ENCODE data around the gene PTF1A.

Gene PTF1A

GRCh38 chr10:23189024-23189423, 3.1 kb upstream of the PTF1A start:
- DNase-seq, result no peak

GRCh38 chr10:23190872-23191763, 994 bp upstream of the PTF1A start:
- DNase-seq, result no peak

- DNase-seq, result no peak
Measured at GRCh38 chr10:23192712-23193434, 761 bp downstream of the PTF1A start.

GRCh38 chr10:23193435-23194074, 1.4 kb downstream of the PTF1A start:
- no peak for DNase-seq

DNA sequence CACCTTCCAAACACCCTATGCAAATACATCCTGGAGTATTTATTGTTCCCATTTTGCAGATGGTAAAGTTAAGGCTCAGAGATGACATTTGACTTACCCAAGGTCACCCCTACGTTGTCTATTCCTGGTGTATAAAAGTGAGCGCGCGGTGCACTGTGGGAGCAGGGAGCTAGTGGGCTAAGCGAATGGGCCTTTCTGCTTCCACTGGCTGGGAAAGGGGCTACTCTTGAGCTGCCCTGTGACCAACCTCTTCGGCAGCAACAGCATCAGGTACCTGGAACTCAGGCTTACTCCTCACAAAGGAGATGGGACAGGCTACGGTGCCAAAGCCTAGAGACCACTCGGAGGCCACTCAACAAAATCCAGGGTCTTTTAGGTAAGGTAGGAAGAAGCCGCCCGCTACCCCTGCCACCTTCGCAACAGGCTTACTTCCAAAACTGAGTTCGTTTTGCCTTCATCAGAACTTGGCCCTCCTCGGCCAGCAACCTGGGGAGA, 2.4 kb downstream of the PTF1A start:
- DNase-seq, result no peak

GRCh38 chr10:23194966-23195845, 3.1 kb downstream of the PTF1A start:
- DNase-seq, result no peak

DNA sequence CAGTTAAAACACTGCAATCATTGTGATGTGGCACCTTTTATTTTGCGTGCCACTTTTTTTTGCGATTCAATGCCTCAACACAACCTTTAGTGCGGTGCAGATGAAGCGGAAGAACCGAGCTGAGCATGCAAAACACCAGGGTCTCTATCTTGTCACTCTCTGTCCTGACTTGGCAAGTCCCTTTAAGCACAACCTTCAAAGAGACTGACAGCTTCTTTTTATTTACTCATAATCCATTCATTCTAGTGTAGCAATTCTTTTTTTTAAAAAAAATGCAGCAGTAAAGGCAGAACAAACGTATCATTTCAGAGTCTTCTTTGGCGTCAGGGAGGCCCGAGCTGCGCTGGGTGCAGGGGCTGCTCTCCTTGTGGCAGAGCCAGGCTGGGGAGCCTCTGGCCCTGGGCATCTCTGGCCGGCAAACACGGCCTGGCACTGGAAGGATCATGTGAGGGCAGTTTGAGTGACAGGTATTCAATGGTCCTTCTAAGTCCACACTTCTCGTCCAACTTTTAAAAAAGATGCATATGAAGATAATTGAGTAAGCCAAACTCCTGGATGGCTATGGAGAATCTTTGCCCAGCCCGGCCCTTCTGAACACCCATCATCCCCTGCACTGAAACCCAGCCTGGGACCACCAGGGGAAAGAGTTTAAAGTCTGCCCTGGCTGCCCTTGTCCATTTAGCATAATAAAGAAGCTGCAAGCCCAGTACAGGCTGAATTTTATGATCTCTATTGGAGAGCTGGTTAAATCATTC, 3.9 kb downstream of the PTF1A start:
- no peak for DNase-seq

DNA sequence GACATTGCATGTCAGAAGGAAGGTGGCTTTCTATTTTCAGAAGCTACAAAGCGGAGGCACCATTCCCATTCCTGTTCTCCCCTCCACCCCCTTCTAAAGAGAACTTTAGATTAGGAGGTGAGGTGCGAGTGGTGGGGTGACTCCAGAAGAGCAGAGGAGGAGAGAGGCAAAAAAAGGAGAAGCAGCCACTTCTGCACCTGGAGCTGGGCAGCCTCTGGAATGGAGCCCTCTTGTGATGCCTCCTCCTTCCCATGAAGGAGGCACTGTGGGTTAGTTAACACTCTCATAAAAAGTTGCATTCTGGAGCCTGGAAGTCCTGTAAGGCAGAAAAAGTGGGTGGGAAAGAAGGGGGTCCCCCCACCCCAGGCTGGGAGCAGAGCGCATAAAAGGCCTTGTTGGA, 4.8 kb downstream of the PTF1A start:
- DNase-seq, result no peak

DNA sequence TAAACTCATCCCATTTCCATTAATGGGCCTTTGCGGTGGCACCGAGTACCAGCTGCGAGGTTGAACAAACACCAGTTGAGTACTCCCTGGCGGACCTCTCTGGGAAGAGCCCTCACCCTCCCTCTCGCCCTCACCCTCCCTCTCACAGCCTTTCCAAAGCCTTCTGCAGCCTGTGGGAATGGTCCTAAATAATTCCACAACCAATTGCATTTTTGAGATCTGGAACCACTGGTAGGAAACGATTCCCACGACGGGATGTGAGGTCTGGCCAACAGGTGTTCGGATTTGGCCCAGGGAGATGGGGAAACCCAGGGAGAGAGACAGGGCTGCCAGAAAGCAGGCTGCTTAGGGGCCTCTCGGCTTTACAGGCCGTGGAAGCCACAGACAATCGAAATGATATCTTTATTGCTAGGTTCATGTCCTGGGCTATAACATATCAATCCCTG, 5.3 kb downstream of the PTF1A start:
- DNase-seq, result no peak

DNA sequence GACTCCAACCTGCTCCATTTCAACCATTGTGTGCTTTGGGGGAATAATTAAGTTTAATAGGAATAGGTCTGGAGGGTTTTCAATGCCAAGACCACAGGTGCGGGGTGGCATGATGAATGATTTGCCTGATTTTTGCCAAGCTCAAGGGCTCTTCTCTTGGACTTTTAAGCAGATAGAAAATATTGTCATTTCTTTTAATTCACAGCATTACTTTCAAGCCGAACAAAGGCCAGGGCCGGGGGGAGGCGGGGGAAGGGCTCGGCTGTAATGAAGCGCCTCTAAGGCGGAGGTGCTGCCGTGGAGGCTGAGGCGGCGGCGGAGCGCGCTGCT, 6.5 kb downstream of the PTF1A start:
- no peak for DNase-seq

DNA sequence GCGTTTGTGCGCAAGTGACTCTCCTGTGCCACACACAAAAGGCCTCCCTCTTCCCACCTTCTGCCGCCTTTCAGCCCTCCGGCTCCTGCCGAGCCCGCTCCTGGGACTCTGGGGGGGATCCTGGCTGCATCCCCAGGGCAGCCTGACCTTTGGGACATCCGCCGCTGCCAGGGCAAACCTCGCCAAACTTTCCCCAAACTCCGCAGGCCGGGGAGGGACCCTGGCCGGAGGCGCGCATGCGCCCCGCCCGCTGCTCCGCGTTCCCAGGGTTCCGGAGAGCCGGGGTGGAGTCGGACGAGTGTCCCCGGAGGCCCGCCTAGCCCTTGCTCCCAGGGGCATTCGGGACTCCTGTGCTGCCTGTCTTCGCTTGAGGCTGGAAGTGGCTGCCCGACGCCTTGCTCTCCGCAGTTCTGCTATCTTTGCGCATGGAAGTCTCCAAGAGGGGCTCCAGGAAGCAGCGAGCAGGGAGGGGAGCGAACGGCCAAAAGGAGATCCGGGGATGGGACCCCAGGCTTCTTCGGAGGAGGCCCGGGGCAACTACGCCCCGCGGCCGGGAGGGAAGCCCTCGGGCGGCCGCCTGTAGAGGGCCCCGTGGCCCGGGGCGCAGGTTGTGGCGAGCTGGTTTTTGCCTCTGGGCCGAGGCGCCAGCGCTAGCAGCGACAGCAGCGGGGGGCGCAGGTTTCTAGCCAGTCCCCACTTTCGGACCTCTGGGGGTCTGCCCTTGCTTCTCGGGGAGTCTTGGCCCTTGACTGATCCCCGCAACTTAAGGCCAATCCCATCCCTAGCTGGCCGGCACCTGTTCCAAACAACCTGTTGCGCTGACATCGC, 7.0 kb downstream of the PTF1A start:
- no peak for DNase-seq

GRCh38 chr10:23199768-23200511, 7.8 kb downstream of the PTF1A start:
- DNase-seq, result no peak

GRCh38 chr10:23200586-23200985, 8.5 kb downstream of the PTF1A start:
- DNase-seq, result no peak

DNA sequence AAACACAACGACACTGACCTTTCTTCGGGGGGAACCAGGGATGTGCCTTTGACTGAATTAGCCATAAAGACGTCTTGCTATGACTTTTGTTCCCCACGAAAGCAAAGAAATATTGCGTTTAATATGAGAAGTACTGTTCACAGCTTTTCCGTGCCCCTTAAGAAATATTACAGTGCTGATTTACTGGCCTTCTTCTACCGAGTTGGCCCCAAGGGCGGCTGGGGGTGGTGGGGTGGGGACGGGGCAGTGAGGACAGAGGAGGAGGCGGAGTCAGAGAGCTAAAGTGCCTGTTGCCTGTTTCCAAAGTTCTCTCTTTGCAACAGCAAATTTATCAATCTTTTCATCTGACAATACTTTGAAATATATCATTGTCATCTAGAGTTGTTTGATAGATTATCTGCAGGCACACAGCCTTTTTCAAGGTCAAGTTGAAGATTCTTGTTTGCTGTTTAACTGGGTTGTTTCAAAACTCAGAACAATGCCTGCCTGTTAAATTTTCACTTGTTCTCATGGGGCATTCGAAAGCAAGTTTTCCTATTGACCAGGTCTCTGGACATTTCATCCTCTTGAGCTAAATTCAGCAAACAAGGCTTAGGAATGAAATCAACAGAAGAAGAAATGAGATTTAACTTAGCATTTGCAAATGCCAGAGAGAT, 9.0 kb downstream of the PTF1A start:
- no peak for DNase-seq

DNA sequence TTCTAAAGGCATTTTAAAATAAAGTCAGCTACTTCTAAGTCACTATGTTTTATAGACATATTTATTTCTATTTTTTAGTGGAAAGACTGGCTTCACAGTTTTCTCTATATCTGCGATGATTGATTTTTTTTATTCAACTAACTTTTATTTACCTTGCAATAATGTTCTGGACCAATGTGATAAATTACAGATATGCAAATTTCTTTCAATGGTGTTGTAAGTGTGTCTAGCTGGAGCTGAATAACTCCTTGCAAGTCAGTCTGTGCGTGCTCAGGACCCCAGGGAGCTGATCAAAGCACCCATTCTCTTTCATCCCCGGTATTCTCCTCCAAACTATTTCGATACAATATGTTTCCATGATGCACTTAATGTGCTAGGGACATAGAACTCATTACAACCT, 9.7 kb downstream of the PTF1A start:
- no peak for DNase-seq

DNA sequence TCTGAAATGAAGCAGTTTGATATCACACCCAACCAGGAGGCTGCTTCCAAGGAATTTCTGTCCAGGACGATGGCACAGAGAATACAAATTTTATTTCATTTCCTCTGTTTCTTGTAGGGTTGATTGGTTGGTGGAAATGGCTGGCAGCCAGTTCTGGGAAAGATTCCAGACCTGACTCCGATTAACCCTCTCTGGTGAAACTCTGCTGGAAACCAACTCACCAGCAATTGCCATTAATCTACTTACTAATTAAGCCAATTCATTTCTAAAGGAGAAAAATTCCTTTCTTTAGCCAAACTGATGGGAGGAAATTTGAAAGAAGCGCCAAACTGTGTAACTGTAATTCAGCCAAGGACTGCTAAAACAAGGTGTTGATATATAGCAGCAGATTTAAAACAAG, 10.7 kb downstream of the PTF1A start:
- no peak for DNase-seq

GRCh38 chr10:23203369-23204325, 11.5 kb downstream of the PTF1A start:
- no peak for DNase-seq

DNA sequence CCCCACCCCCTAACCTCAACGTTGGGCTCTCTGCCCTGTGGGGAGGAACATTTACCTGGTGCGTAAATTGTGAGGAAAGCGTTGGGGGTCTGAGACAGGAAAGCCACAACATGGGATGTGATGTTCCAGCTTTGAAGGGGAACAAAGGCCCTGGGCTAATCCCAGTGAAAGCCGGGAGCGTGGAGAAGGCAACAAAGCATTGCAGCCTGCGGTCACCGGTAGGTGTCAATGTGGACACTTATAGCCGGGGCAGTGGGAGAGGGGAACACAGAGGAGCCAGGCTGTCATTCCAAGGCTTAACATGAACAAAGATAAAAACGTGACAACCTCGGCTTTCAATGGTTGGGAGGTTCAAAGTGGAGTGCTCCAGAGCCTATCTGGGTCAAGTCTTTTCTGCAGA, 12.7 kb downstream of the PTF1A start:
- DNase-seq, result no peak
